NCI-H460 (cell line): ENCODE measurements around the gene COL2A1. TPM values are rescaled to one million over a fixed set of nuclear protein-coding genes. Genes with fewer than 3 reads are reported as not detected.

ENCODE experiments used
- DNase-seq: peaks from one replicate; pipeline ENCODE4 v3.0.0-alpha.2; 2016; ENCODE audit warnings: low read depth; ENCODE audit errors: extremely low read depth
- total RNA-seq: library from RNA; depleted of rRNA; stranded (reverse); fragments of >200 nt; shearing (Covaris generic); gene quantifications from 2 replicates; pipeline ENCODE4 v1.2.3, GENCODE V29; 2014

Gene COL2A1
- total RNA-seq, 1 experiment from 2014 or later: 4.0 TPM

GRCh38 chr12:47991106-47992061, 12.9 kb downstream of the COL2A1 start:
- no peak for DNase-seq

- DNase-seq: no peak
Measured at GRCh38 chr12:47990351-47991105, 13.7 kb downstream of the COL2A1 start.

GRCh38 chr12:47989666-47990065, 14.6 kb downstream of the COL2A1 start:
- no peak for DNase-seq

DNA sequence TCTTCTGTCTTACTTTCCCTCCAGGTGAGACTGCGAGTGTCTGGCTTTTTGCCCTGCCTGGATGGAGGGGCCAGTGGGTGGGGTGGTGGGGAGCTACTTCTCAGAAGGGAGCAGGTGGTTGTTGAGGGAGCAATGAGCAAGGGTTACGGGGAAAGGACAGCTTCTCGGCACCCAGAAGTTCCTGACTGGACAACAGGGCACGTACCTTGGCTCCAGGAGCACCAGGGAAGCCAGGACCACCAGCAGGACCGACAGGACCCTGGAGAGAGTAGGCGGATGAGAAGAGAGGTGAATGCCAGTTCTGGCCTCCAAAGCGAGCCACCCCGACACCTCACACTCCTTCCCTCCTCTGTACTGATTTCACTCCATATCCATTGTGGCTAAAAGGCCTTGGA, 15.3 kb downstream of the COL2A1 start:
- DNase-seq: no peak

DNA sequence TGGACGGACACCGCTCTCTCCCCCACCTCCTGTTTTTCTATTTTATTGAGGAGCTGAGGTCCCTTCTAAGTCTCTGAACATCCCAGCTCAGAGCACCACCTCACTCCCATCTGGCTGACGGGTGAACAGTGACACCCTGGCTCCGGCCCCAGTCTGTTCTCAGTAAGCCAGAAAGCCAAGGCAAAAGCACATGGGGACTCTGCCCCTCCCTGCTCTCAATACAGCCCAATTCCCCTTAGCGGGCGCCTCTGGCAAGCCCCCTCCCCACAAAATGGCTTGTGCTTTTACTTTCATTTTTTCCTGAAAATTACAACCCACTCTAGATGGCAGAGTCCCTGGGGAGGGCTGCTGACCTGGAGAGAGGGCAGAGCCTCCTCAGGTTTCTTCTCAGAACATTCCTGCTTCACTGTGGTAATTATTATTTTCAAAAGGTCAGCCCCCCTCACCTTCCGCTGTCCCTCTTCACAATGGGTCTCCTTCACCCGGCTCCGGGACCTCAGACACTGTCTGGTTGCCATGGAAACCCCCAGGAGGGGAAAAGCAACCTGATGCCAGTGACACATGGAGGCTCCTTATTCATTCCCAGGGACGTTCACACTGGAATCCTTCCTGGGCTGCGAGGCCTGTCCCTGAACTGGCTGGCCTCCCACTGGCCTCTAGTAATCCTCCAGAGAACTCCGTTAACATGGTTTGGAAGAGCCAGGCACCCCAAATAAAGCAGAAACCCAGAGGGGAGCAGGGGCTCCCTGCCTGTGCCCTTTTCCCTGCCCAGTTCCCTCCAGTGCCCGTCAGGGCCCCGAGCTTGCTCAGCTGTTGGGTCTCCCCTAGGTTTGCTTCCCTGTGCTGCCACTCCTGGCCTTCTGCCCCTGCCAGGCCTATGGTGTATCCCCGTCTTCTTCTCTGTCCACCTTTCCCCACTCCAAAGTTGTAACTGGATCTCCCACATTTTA, 15.9 kb downstream of the COL2A1 start:
- no peak for DNase-seq

DNA sequence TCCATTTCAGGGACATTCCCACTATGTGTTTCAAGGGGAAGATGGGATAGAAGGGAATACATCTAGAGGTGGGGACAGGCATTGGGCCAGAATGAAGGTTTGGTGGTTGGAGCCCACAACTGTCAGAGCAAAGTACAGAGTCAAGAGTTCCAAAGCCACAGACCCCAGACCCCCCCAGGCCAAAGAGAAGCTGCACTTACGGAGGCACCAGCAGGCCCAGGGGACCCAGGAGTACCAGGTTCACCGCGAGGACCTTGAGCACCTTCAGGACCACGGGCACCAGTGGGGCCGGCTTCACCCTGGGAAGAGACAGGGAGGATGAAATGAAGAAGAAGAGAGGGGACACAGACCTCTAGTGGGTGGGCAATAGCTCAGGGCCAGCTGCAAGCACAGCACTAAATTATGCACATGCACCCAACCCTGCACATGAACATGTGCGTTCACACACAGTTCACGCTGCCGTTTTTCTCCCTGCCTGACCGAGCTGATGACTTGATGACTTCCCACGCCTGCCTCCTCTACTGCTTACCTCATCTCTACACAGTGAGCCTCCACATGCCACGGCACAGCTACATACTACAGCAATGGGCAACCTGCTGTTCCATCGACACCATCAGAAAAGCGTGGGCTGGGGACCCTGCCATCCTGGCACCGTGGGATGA, 16.7 kb downstream of the COL2A1 start:
- no peak for DNase-seq

- DNase-seq: no peak
Measured at GRCh38 chr12:47986832-47987231, 17.4 kb downstream of the COL2A1 start.

DNA sequence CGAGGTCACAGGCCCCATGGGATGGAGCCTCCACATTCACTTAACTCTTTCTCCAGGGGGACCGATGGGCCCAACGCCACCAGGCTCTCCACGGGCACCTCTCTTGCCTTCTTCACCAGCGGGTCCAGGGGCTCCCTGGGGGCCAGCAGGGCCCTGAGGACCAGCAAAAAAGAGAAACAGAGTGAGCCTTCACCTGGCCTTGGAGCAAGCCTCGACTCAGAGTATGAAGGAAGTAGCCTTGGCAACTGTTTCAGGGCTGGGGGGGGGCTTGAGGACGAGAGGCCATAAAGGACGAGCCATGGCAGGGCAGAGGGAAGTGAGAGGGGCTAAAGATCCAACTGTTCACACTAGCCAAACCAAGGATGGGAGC, 18.0 kb downstream of the COL2A1 start:
- no peak for DNase-seq

- no peak for DNase-seq
Measured at GRCh38 chr12:47985596-47986290, 18.5 kb downstream of the COL2A1 start.

GRCh38 chr12:47984331-47984801, 19.9 kb downstream of the COL2A1 start:
- no peak for DNase-seq

DNA sequence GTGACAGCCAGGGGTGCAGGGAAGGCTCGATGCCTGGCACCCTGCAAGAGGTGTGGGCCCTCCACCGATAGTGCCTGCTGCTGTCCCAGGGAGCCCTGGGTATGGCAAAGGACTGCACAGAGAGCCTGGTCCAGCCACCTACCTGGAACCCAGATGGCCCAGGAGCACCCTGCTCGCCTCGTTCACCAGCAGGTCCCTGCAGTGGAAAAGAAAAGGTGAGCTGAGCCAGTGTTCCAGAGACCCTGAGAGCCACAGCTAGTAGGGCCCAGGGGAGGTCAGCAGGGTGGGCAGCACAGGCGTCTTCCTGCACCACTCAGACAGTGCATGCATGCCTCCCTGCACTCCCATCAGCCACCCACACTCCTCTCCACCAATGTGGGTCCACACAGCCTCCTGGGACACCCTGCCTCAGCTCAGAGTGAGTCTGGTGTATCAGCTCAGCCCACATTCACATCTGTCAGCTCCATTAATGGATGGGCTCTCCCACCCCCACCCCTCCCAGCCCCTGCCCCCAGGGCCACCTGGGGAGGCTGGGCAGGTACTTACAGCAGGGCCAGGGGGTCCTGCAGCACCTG, 20.6 kb downstream of the COL2A1 start:
- no peak for DNase-seq

GRCh38 chr12:47982770-47983169, 21.5 kb downstream of the COL2A1 start:
- DNase-seq: no peak

GRCh38 chr12:47982311-47982710, 22.0 kb downstream of the COL2A1 start:
- no peak for DNase-seq

DNA sequence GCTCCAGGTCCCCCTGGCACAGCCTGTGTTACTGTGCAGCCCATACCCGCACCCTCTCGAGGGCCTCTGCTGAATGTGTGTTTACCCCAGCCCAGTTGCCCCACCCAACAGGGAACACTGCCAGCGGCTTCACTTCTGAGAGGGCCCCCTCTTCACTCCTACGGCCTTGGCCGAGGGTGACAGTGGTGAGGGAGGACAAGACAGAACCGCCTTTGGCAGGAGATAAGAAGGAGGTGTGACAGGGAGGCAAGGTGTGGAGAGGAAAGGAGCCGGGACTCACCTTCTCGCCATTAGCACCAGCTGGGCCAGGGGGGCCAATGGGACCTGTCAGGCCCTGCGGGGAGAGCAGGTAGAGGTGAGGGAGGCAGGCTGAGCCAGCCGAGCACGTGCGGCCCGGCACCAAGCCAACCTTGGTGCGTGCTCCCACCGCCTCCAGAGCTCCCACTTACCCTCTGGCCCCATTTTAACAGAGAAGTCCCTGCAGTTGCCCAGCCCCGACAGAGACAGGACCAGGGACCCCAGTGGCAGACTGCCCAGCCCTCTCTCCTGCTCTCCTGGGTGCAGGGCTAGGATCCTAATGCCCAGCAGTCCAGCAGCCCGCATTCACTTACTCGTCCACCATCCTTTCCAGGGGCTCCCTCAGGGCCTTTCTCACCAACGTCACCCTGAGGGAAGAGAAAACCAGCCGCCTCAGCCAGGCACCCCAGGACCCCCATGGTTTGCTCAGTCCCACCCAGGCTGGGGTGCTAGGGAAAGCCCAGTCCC, 22.6 kb downstream of the COL2A1 start:
- no peak for DNase-seq

DNA sequence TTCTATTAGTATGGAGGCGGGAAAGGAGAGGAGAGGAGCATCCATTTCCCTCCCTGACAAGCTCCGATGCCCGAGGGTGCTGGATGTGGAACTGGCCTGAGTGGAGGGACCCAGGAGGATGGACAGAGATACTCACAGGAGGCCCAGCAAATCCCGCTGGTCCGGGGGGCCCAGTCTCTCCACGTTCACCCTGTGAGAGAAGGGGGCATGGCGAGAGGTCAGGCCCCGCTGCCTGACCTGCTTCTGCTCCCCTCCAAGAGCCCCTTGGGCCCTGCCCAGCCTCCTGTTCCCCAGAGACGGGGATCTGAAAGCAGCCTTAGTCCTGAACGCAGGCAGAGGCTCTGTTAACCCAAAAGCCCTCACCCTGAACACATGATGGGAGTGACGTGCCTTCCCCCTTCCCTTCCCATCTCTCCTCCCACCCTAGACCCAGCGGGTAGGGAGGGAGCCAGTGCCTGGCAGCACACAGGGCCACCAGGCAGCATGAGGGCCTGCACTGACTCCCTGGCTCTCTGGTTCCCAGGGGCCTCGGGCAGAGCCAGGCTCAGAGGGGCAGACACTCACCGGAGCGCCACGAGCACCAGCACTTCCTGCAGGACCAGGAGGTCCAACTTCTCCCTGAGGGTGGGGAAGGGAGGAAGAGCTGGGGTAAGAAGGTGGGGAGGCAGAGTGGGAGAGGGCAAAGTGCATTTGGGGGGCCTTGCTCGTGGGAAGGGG, 23.3 kb downstream of the COL2A1 start:
- DNase-seq: no peak

DNA sequence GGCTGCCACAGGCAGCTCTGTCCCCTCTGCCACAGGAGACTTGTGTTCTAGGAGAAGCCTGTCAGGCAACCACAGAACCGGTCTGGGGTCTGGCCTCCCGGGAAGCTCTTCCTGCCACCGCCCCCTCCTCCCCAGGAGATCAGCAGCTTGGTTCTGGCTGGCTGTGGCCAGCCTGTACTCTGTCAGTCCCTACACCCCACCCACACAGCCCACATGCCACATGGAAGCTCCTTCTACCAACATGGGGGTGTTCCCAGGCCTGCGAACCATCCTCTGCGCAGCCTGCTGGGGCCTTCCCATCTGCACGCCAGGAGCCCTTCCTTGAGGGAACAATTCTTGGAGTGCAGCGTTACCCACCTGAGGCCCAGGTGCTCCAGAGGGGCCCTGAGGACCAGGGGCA, 24.1 kb downstream of the COL2A1 start:
- no peak for DNase-seq

DNA sequence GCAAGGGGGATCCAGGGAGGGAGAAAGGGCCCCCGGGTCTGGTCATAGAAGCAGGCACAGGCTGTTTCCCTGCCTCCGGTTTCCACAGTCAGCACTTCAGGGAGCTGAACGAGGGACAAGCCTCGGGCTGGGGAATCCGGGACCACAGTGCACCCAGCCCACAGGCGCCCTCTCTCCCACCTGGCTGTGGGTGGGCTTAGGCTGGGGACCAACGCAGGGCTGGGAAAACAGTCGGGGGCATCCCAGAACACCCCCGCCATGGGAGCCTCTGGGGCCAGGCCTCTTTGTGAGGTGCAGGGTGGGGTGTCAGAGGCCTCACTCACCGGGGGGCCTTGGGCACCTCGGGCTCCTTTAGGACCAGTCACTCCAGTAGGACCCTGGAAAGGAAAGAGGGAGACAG, 24.6 kb downstream of the COL2A1 start:
- DNase-seq: no peak

DNA sequence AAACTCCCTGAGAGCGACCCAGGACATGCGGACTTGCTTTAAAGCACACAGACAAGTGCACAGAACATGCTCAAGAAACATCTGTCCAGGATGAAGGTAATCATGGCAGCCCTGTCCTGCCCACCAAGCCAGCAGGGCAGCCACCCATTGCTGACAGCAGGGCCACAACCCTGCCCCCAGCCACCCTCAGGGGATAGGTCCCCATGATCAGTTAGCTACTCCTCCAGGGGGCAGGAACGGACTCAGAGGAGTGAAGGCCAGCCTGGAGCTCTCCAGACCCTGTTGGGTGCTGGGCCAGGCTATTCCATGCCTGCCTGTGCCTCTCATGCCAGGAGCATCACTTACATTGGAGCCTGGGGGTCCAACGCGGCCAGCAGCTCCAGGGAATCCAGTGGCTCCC, 25.1 kb downstream of the COL2A1 start:
- DNase-seq: no peak
